B cell (primary cell): ENCODE measurements around the gene SLC39A11. TPM values are rescaled to one million over a fixed set of nuclear protein-coding genes. Genes with fewer than 3 reads are reported as not detected.

Experiments
- ATAC-seq: fragments of 200-7000 bp; cut with Tn5 transposase; one replicate; pipeline ENCODE4 v1.10.0; 2021; ENCODE audit warnings: low read depth, mild to moderate bottlenecking, moderate number of reproducible peaks, moderate library complexity
- CTCF ChIA-PET: fragments of 350-600 bp; sonication (Branson Sonifier 250); formaldehyde crosslinking; loops from one replicate; lab custom pipeline; 2021; ENCODE audit warnings: antibody characterized with exemption, inconsistent platforms; lab: Charles Lee
- POLR2A ChIA-PET: fragments of 350-600 bp; sonication (Branson Sonifier 250); formaldehyde crosslinking; loops from one replicate; lab custom pipeline; 2021; ENCODE audit warnings: antibody characterized with exemption; lab: Charles Lee
- DNase-seq: peaks from one replicate; pipeline ENCODE4 v3.0.0; 2013
- H2AFZ ChIP-seq: 2 replicates; pipeline ENCODE4 v1.6.1; 2012; ENCODE audit warnings: mild to moderate bottlenecking, low read depth, low read length; ENCODE audit not compliant: insufficient read depth, poor library complexity, severe bottlenecking
- H3K27ac ChIP-seq, 2 donors: 1 replicate in 1 of 2; 2 replicates in 1 of 2; pipeline ENCODE4 v1.5.1; 2012 to 2013; ENCODE audit warnings: low read length in 2 of 2, mild to moderate bottlenecking in 2 of 2, moderate library complexity in 1 of 2
- H3K27me3 ChIP-seq, 4 experiments: fragments of 200-600 bp in 1 of 4; sonication (generic) in 1 of 4; replicated peaks in 1 of 4; 1 replicate in 2 of 4; 2 replicates in 2 of 4; pipeline versions ENCODE4 v1.6.1 to v1.7.0; 2013 to 2016; ENCODE audit warnings: low read length in 3 of 4, mild to moderate bottlenecking in 2 of 4, mixed read lengths in 1 of 4, moderate library complexity in 1 of 4; ENCODE audit not compliant: insufficient read depth in 4 of 4, control insufficient read depth in 3 of 4; ENCODE audit errors: control extremely low read depth in 1 of 4
- H3K36me3 ChIP-seq, 2 experiments: replicated peaks in 1 of 2; 1 replicate in 1 of 2; 2 replicates in 1 of 2; pipeline versions ENCODE4 v1.6.1 to v1.7.1; 2013; ENCODE audit warnings: low read length in 1 of 2; ENCODE audit not compliant: insufficient read depth in 2 of 2, control insufficient read depth in 1 of 2; ENCODE audit errors: control extremely low read depth in 1 of 2, extremely low read depth in 1 of 2
- H3K4me1 ChIP-seq, 2 donors: fragments of 200-600 bp in 1 of 2; sonication (generic) in 1 of 2; 1 replicate in 1 of 2; 2 replicates in 1 of 2; pipeline versions ENCODE4 v1.5.1 to v1.6.1; 2013 to 2017; ENCODE audit warnings: low read length in 2 of 2; ENCODE audit not compliant: control insufficient read depth in 2 of 2, insufficient read depth in 2 of 2
- H3K4me2 ChIP-seq: replicated peaks from 2 replicates; pipeline ENCODE3; 2012; ENCODE audit warnings: mild to moderate bottlenecking, low read depth, low read length; ENCODE audit not compliant: poor library complexity, severe bottlenecking
- H3K4me3 ChIP-seq, 5 experiments: fragments of 200-600 bp in 1 of 5; sonication (generic) in 1 of 5; 1 replicate in 3 of 5; 2 replicates in 2 of 5; pipeline versions ENCODE4 v1.5.1 to v1.7.0; 2011 to 2016; ENCODE audit warnings: low read length in 4 of 5, mild to moderate bottlenecking in 4 of 5, low read depth in 2 of 5, control low read depth in 1 of 5, moderate library complexity in 1 of 5; ENCODE audit not compliant: insufficient read depth in 1 of 5; ENCODE audit errors: control extremely low read depth in 1 of 5, extremely low read depth in 1 of 5
- H3K79me2 ChIP-seq: fragments of 200-600 bp; sonication (generic); one replicate; pipeline ENCODE4 v1.6.0; 2016; ENCODE audit warnings: low read length; ENCODE audit not compliant: control insufficient read depth, insufficient read depth
- H3K9ac ChIP-seq: fragments of 200-600 bp; sonication (generic); 2 replicates; pipeline ENCODE4 v1.6.1; 2017; ENCODE audit warnings: mild to moderate bottlenecking, low read length, moderate library complexity
- H3K9me3 ChIP-seq, 3 donors: one replicate each; pipeline versions ENCODE4 v1.6.1 to v1.7.1; 2013; ENCODE audit warnings: low read length in 2 of 3; ENCODE audit not compliant: control insufficient read depth in 2 of 3, insufficient read depth in 1 of 3; ENCODE audit errors: control extremely low read depth in 1 of 3
- H4K20me1 ChIP-seq: 2 replicates; pipeline ENCODE4 v1.6.0; 2012; ENCODE audit warnings: mild to moderate bottlenecking, low read length; ENCODE audit not compliant: insufficient read depth, control insufficient read depth, poor library complexity, severe bottlenecking
- H3K27ac Mint-ChIP-seq: one replicate; pipeline ENCODE4 v1.8.0; 2021; ENCODE audit warnings: mixed read lengths
- H3K27me3 Mint-ChIP-seq: one replicate; pipeline ENCODE4 v1.8.0; 2021; ENCODE audit warnings: mixed read lengths
- H3K4me1 Mint-ChIP-seq: one replicate; pipeline ENCODE4 v1.8.0; 2021; ENCODE audit warnings: mixed read lengths
- H3K4me3 Mint-ChIP-seq: one replicate; pipeline ENCODE4 v1.8.0; 2021; ENCODE audit warnings: mixed read lengths
- H3K9me3 Mint-ChIP-seq: one replicate; pipeline ENCODE4 v1.8.0; 2022; ENCODE audit warnings: mixed read lengths; ENCODE audit not compliant: insufficient read depth
- CTCF ChIP-seq: fragments of 200-600 bp; IDR thresholded peaks from one replicate; pipeline ENCODE4 v1.8.0; 2022; ENCODE audit warnings: antibody characterized with exemption, mild to moderate bottlenecking
- EZH2 ChIP-seq: IDR thresholded peaks from 2 replicates; pipeline ENCODE4 v1.6.1; 2012; ENCODE audit warnings: borderline replicate concordance, low read depth, mild to moderate bottlenecking, moderate library complexity, low read length; ENCODE audit not compliant: insufficient read depth, poor library complexity, severe bottlenecking
- WGBS: methylation state at CpG from one replicate; pipeline ENCODE4 v1.1.5; 2013; ENCODE audit warnings: missing lambda C conversion rate; ENCODE audit not compliant: insufficient coverage; 5-methylcytosine and 5-hydroxymethylcytosine counted together
- intact Hi-C: fragments of 100-400 bp; cut with micrococcal nuclease; formaldehyde crosslinking; loops from one replicate; pipeline ENCODE4 v1.10.0; 2022
- polyA plus RNA-seq: library from polyadenylated mRNA; depleted of rRNA; stranded (reverse); fragments of >200 nt; gene quantifications from 2 replicates; pipeline ENCODE4 v1.2.3, GENCODE V29; 2012
- total RNA-seq, 2 donors: library from RNA; stranded (reverse); fragments of 120-200 nt in 1 of 2; gene quantifications; 1 replicate in 1 of 2; 2 replicates in 1 of 2; pipeline versions ENCODE4 v1.2.3 to v1.2.4, GENCODE V29; 2013 to 2022

SLC39A11 gene
- total and polyA plus RNA-seq, 2 donors (not counting 1 experiment from before 2014, with no cell fraction given), result 6.9 to 39.6 TPM

GRCh38 chr17:72934927-72935326 lies 157.6 kb downstream of the SLC39A11 start:
- CTCF ChIA-PET, result no interaction called here
- intact Hi-C loops, result no loop called here
- Mint-ChIP-seq H3K4me3 (no peak overlapping the region), H3K27ac (no peak overlapping the region), H3K9me3 (no peaks in the 10 kb centered on the region), H3K27me3 (no peaks in the 10 kb centered on the region), H3K4me1 (peaks cover 7% of the 10 kb centered on the region)
- H3K27ac ChIP-seq, result no peak overlapping the region
- TF ChIP-seq CTCF (no peak), EZH2 (no peak)
- H3K4me2 ChIP-seq, result no peak overlapping the region
- no peak overlapping the region for H2AFZ ChIP-seq
- no peaks in the 10 kb centered on the region for H3K9me3 ChIP-seq
- H3K9ac ChIP-seq, result no peak overlapping the region
- POLR2A ChIA-PET, result no interaction called here
- no peak overlapping the region for H3K4me3 ChIP-seq
- no peaks in the 10 kb centered on the region for H3K27me3 ChIP-seq
- no peaks in the 10 kb centered on the region for H4K20me1 ChIP-seq
- WGBS, result 99% methylated on average over 6 of the region's 8 CpGs
- no peak for DNase-seq
- H3K36me3 ChIP-seq, result peaks cover 0 to 1% of the 10 kb centered on the region in 2 experiments
- no peak for ATAC-seq
- no peaks in the 10 kb centered on the region for H3K79me2 ChIP-seq
- H3K4me1 ChIP-seq, result no peaks in the 10 kb centered on the region

GRCh38 chr17:72931635-72932034 lies 160.9 kb downstream of the SLC39A11 start:
- intact Hi-C loops, result no loop called here
- H3K4me2 ChIP-seq, result no peak overlapping the region
- no peak overlapping the region for H3K4me3 ChIP-seq
- DNase-seq, result no peak
- Mint-ChIP-seq H3K27ac (no peak overlapping the region), H3K4me1 (peaks cover 7% of the 10 kb centered on the region), H3K4me3 (no peak overlapping the region), H3K9me3 (no peaks in the 10 kb centered on the region), H3K27me3 (no peaks in the 10 kb centered on the region)
- no peaks in the 10 kb centered on the region for H4K20me1 ChIP-seq
- 84% methylated on average over 5 of the region's 5 CpGs for whole genome bisulfite sequencing
- no peaks in the 10 kb centered on the region for H3K27me3 ChIP-seq
- no peak overlapping the region for H3K27ac ChIP-seq
- ATAC-seq, result no peak
- no peaks in the 10 kb centered on the region for H3K79me2 ChIP-seq
- H3K9ac ChIP-seq, result no peak overlapping the region
- H3K9me3 ChIP-seq, result no peaks in the 10 kb centered on the region
- H3K4me1 ChIP-seq, result no peaks in the 10 kb centered on the region
- ChIA-PET POLR2A (no interaction called here), CTCF (no interaction called here)
- H3K36me3 ChIP-seq, result no peaks in the 10 kb centered on the region
- H2AFZ ChIP-seq, result no peak overlapping the region
- TF ChIP-seq EZH2, result no peak
- no peak for TF ChIP-seq CTCF
